HepG2 (cell line): ENCODE measurements around the gene TUBB4B. TPM values are rescaled to one million over a fixed set of nuclear protein-coding genes. Genes with fewer than 3 reads are reported as not detected.
A peak's percentile ranks its signal among the peaks of the same experiment; 100 is the strongest.

Experiments
- BORCS8-MEF2B ChIP-seq: sonication (generic); formaldehyde crosslinking; IDR thresholded peaks from 2 replicates; pipeline ENCODE4 v1.8.0; 2022; ENCODE audit warnings: mild to moderate bottlenecking, missing genetic modification reagents
- DZIP1 ChIP-seq: sonication (generic); formaldehyde crosslinking; IDR thresholded peaks from 2 replicates; pipeline ENCODE4 v1.5.0; 2020; ENCODE audit warnings: mild to moderate bottlenecking, missing genetic modification reagents
- MAZ ChIP-seq, 2 experiments: sonication (generic) in 1 of 2; formaldehyde crosslinking in 1 of 2; IDR thresholded peaks; 2 replicates each; pipeline versions ENCODE4 v1.5.0 to v1.6.1; 2012 to 2020; ENCODE audit warnings: low read depth in 2 of 2, mild to moderate bottlenecking in 2 of 2, borderline replicate concordance in 1 of 2, improper control_type of control experiment in 1 of 2, low read length in 1 of 2, missing genetic modification reagents in 1 of 2, moderate library complexity in 1 of 2
- NFE2 ChIP-seq: sonication (generic); formaldehyde crosslinking; IDR thresholded peaks from 2 replicates; pipeline ENCODE4 v1.4.0; 2020; ENCODE audit warnings: missing genetic modification reagents
- SMYD3 ChIP-seq: sonication (generic); formaldehyde crosslinking; IDR thresholded peaks from 2 replicates; pipeline ENCODE4 v1.8.1; 2023; ENCODE audit warnings: mild to moderate bottlenecking, missing genetic modification reagents
- SOX13 ChIP-seq, 3 experiments: fragments of 450-650 bp in 1 of 3; sonication (generic) in 1 of 3; formaldehyde crosslinking in 1 of 3; IDR thresholded peaks in 2 of 3; conservative IDR thresholded peaks in 1 of 3; 2 replicates each; pipeline versions ENCODE4 v1.5.0 to v1.6.1; 2016 to 2020; ENCODE audit warnings: antibody characterized with exemption in 1 of 3, mild to moderate bottlenecking in 1 of 3, missing compliant biosample characterization in 1 of 3, missing genetic modification reagents in 1 of 3, moderate library complexity in 1 of 3
- TCF7L2 ChIP-seq: IDR thresholded peaks from 2 replicates; pipeline ENCODE4 v1.6.1; 2011; ENCODE audit warnings: mild to moderate bottlenecking, low read depth, low read length, moderate library complexity
- TGIF2 ChIP-seq: IDR thresholded peaks from 2 replicates; pipeline ENCODE4 v1.6.1; 2016; ENCODE audit warnings: control low read depth, missing compliant biosample characterization
- ZNF232 ChIP-seq: sonication (generic); formaldehyde crosslinking; IDR thresholded peaks from 2 replicates; pipeline ENCODE4 v1.4.0; 2020; ENCODE audit warnings: missing genetic modification reagents, borderline replicate concordance
- ZNF335 ChIP-seq: sonication (generic); formaldehyde crosslinking; IDR thresholded peaks from 2 replicates; pipeline ENCODE4 v1.4.0; 2020; ENCODE audit warnings: missing genetic modification reagents
- ZNF512 ChIP-seq: sonication (generic); formaldehyde crosslinking; IDR thresholded peaks from 2 replicates; pipeline ENCODE4 v1.4.0; 2020; ENCODE audit warnings: mild to moderate bottlenecking, missing genetic modification reagents
- polyA plus RNA-seq, 8 experiments: library from polyadenylated mRNA; depleted of rRNA in 3 of 8; stranded (reverse) in 7 of 8; unstranded in 1 of 8; fragments of >200 nt; fragmentation: Illumina TruSeq in 4 of 8; extraction: Trizol in 4 of 8; gene quantifications; 2 replicates each; pipeline versions ENCODE4 v1.2.1 to v1.2.3, GENCODE V29; 2011 to 2016; ENCODE audit warnings: low read depth in 4 of 8, missing spikeins in 1 of 8, mixed read lengths in 1 of 8; ENCODE audit not compliant: insufficient read depth in 1 of 8
- total RNA-seq, 5 experiments: library from RNA; depleted of rRNA; stranded (reverse); fragments of >200 nt; fragmentation: Illumina TruSeq; extraction: Trizol; gene quantifications; 2 replicates each; pipeline ENCODE4 v1.2.3, GENCODE V29; 2016; ENCODE audit warnings: low read depth in 1 of 5
- TF ChIP-seq, protein P1 (sequence below): sonication (generic); formaldehyde crosslinking; IDR thresholded peaks from 2 replicates; pipeline ENCODE4 v1.9.0; 2022; ENCODE audit warnings: low read depth, missing genetic modification reagents
- TF ChIP-seq, protein P2 (sequence below): sonication (generic); formaldehyde crosslinking; IDR thresholded peaks from 2 replicates; pipeline ENCODE4 v1.9.0; 2022; ENCODE audit warnings: missing genetic modification reagents, mild to moderate bottlenecking, borderline replicate concordance
- TF ChIP-seq, protein P3 (sequence below): sonication (generic); formaldehyde crosslinking; IDR thresholded peaks from 2 replicates; pipeline ENCODE4 v1.5.0; 2020; ENCODE audit warnings: mild to moderate bottlenecking, missing genetic modification reagents

Gene TUBB4B
- total and polyA plus RNA-seq, 2 of the 13 experiments (the other 11 are each of a cell fraction or from before 2014, with no cell fraction given) = 182 to 412 TPM

- TF ChIP-seq, protein P1, sequence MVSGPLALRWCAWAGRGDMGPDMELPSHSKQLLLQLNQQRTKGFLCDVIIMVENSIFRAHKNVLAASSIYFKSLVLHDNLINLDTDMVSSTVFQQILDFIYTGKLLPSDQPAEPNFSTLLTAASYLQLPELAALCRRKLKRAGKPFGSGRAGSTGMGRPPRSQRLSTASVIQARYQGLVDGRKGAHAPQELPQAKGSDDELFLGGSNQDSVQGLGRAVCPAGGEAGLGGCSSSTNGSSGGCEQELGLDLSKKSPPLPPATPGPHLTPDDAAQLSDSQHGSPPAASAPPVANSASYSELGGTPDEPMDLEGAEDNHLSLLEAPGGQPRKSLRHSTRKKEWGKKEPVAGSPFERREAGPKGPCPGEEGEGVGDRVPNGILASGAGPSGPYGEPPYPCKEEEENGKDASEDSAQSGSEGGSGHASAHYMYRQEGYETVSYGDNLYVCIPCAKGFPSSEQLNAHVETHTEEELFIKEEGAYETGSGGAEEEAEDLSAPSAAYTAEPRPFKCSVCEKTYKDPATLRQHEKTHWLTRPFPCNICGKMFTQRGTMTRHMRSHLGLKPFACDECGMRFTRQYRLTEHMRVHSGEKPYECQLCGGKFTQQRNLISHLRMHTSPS (CRISPR knock-in tag) = 0 out of 2 replicates have a peak, but pooled peaks have one; percentile 55
- TF ChIP-seq ZNF512 (CRISPR knock-in tag) (no peak), TGIF2 (CRISPR knock-in tag) (peak; percentile 83), MAZ (IDR thresholded peaks at IDR 0.05; ENCODE audit: borderline replicate concordance, low read depth, low read length) (peak; percentile 79; the same call in 1 of the 2 replicates), MAZ (CRISPR knock-in tag; IDR thresholded peaks at IDR 0.05; ENCODE audit: low read depth) (no peak), SMYD3 (CRISPR knock-in tag) (0 out of 2 replicates have a peak, but pooled peaks have one; percentile 47), ZNF232 (CRISPR knock-in tag) (0 out of 2 replicates have a peak, but pooled peaks have one; percentile 67), ZNF335 (CRISPR knock-in tag) (0 out of 2 replicates have a peak, but pooled peaks have one; percentile 56), BORCS8-MEF2B (peak; percentile 92; the same call in 1 of the 2 replicates), TCF7L2 (no peak), NFE2 (CRISPR knock-in tag) (no peak), DZIP1 (CRISPR knock-in tag) (no peak), SOX13 (IDR thresholded peaks at IDR 0.05) (no peak), SOX13 (CRISPR knock-in tag; conservative IDR thresholded peaks at IDR 0.05 in 1 of 2, IDR thresholded peaks at IDR 0.05 in 1 of 2) (peak in 1 of 2 experiments; percentile 32; a peak in 1 of 4 replicates)
- TF ChIP-seq, protein P2, sequence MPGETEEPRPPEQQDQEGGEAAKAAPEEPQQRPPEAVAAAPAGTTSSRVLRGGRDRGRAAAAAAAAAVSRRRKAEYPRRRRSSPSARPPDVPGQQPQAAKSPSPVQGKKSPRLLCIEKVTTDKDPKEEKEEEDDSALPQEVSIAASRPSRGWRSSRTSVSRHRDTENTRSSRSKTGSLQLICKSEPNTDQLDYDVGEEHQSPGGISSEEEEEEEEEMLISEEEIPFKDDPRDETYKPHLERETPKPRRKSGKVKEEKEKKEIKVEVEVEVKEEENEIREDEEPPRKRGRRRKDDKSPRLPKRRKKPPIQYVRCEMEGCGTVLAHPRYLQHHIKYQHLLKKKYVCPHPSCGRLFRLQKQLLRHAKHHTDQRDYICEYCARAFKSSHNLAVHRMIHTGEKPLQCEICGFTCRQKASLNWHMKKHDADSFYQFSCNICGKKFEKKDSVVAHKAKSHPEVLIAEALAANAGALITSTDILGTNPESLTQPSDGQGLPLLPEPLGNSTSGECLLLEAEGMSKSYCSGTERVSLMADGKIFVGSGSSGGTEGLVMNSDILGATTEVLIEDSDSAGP (CRISPR knock-in tag) = peak; percentile 54; the same call in 1 of the 2 replicates
- TF ChIP-seq, protein P3, sequence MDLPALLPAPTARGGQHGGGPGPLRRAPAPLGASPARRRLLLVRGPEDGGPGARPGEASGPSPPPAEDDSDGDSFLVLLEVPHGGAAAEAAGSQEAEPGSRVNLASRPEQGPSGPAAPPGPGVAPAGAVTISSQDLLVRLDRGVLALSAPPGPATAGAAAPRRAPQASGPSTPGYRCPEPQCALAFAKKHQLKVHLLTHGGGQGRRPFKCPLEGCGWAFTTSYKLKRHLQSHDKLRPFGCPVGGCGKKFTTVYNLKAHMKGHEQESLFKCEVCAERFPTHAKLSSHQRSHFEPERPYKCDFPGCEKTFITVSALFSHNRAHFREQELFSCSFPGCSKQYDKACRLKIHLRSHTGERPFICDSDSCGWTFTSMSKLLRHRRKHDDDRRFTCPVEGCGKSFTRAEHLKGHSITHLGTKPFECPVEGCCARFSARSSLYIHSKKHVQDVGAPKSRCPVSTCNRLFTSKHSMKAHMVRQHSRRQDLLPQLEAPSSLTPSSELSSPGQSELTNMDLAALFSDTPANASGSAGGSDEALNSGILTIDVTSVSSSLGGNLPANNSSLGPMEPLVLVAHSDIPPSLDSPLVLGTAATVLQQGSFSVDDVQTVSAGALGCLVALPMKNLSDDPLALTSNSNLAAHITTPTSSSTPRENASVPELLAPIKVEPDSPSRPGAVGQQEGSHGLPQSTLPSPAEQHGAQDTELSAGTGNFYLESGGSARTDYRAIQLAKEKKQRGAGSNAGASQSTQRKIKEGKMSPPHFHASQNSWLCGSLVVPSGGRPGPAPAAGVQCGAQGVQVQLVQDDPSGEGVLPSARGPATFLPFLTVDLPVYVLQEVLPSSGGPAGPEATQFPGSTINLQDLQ (CRISPR knock-in tag) = 0 out of 2 replicates have a peak, but pooled peaks have one; percentile 59
These were observed 35.7 kb upstream of the TUBB4B start, which contains the start of the genes NDOR1 and TMEM203 (continued) for GRCh38 chr9:137205126-137206069.
